ENCODE measurements around the gene SETD1A. TPM values are rescaled to one million over a fixed set of nuclear protein-coding genes. Genes with fewer than 3 reads are reported as not detected.
"Not testable (repeated sequence)": the region's sequence is repeated elsewhere in the genome, so short reads cannot be mapped to it uniquely, and the experiment has no call there.

The SETD1A gene
- total RNA-seq, 1 donor from 2014 or later: 25.9 TPM

- intact Hi-C loops (cut with micrococcal nuclease): no loop called here
Measured at GRCh38 chr16:30928390-30928789, 29.2 kb upstream of the SETD1A start.

GRCh38 chr16:30929167-30929566 is 28.4 kb upstream of the SETD1A start:
- intact Hi-C loops (cut with micrococcal nuclease): no loop called here

- intact Hi-C loops (cut with micrococcal nuclease): no loop called here
Measured at GRCh38 chr16:30930160-30930571, 27.4 kb upstream of the SETD1A start.

- intact Hi-C loops (cut with micrococcal nuclease): no loop called here
Measured at GRCh38 chr16:30931068-30931650, 26.4 kb upstream of the SETD1A start.

GRCh38 chr16:30934827-30935557 is 22.6 kb upstream of the SETD1A start:
- intact Hi-C loops (cut with micrococcal nuclease): no loop called here

GRCh38 chr16:30937692-30938091 is 19.9 kb upstream of the SETD1A start:
- intact Hi-C loops (cut with micrococcal nuclease): no loop called here

GRCh38 chr16:30939571-30939970 is 18.0 kb upstream of the SETD1A start:
- intact Hi-C loops (cut with micrococcal nuclease): not testable (repeated sequence)

GRCh38 chr16:30941600-30942425 is 15.7 kb upstream of the SETD1A start:
- intact Hi-C loops (cut with micrococcal nuclease): loop anchor here (1.0 kb wide), 4 partner anchors 8 to 180 kb away; partner anchors contain the start of genes CFAP119, FBXL19 and RNF40

- intact Hi-C loops (cut with micrococcal nuclease): loop anchor here (1.0 kb wide), 4 partner anchors 8 to 180 kb away; partner anchors contain the start of genes CFAP119, FBXL19 and RNF40
Measured at GRCh38 chr16:30942426-30942806, 15.1 kb upstream of the SETD1A start.

- intact Hi-C loops (cut with micrococcal nuclease): no loop called here
Measured at GRCh38 chr16:30944352-30944751, 13.2 kb upstream of the SETD1A start.

- intact Hi-C loops (cut with micrococcal nuclease): no loop called here
Measured at GRCh38 chr16:30946671-30947540, 10.6 kb upstream of the SETD1A start.

- intact Hi-C loops (cut with micrococcal nuclease): no loop called here
Measured at GRCh38 chr16:30947541-30947858, 10.1 kb upstream of the SETD1A start.

- intact Hi-C loops (cut with micrococcal nuclease): no loop called here
Measured at GRCh38 chr16:30947859-30948666, 9.5 kb upstream of the SETD1A start.

- intact Hi-C loops (cut with micrococcal nuclease): loop anchor here (1.0 kb wide), 1 partner anchor 193 kb away; no protein-coding TSS in a partner anchor
Measured at GRCh38 chr16:30948667-30949649, 8.6 kb upstream of the SETD1A start, which contains the start of gene ORAI3. TSS of gene ORAI3 (plus strand) at chr16:30949068. CDS start at chr16:30949290, 222 bp downstream.

- intact Hi-C loops (cut with micrococcal nuclease): loop anchor here (1.0 to 10.0 kb wide), 4 partner anchors 8 to 492 kb away; partner anchors contain the start of genes ITGAX and ZNF843
Measured at GRCh38 chr16:30949650-30950515, 7.7 kb upstream of the SETD1A start.

GRCh38 chr16:30950516-30951065 is 7.0 kb upstream of the SETD1A start:
- intact Hi-C loops (cut with micrococcal nuclease): loop anchor here (1.0 to 10.0 kb wide), 3 partner anchors 8 to 492 kb away; partner anchors contain the start of genes ITGAX and ZNF843

- intact Hi-C loops (cut with micrococcal nuclease): loop anchor here (5.0 to 10.0 kb wide), 2 partner anchors 404 to 491 kb away; partner anchors contain the start of genes ITGAX and ZNF843
Measured at GRCh38 chr16:30951193-30951592, 6.4 kb upstream of the SETD1A start.
